NCI-H2029 treated with DMSO at 0.1 percent for 48 hours (cell line): ENCODE results near the gene C9orf43.
A peak's percentile ranks its signal among the peaks of the same experiment; 100 is the strongest.
"Not testable (repeated sequence)": the region's sequence is repeated elsewhere in the genome, so short reads cannot be mapped to it uniquely, and the experiment has no call there.

Source experiments
- DNase-seq: peaks from one replicate; lab custom pipeline; 2025; lab: John Stamatoyannopoulos, UW

Gene C9orf43

DNA sequence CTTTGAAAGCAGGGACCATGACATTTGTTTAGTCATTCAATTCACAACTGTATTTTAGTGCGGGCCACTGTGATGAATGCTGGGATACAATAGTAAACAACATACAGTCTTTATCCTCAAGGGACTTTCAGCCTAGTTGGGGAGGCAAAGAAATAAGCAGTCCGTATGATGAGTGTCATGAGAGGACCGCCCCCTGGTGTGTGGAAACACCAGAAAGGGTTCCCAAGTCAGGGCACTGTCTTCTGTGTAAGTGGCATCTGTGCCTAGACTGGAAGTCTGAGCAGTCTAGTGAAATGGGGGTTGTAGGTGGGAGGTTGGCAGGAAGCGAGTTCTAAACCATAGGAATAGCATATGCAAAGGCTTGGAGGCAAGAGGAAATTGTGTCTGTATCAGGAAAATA, 6.8 kb downstream of the C9orf43 start:
- no peak for DNase-seq

- no peak for DNase-seq
These were observed 11.2 kb downstream of the C9orf43 start for GRCh38 chr9:113421726-113422125.

GRCh38 chr9:113425072-113425471, 14.5 kb downstream of the C9orf43 start:
- no peak for DNase-seq

DNA sequence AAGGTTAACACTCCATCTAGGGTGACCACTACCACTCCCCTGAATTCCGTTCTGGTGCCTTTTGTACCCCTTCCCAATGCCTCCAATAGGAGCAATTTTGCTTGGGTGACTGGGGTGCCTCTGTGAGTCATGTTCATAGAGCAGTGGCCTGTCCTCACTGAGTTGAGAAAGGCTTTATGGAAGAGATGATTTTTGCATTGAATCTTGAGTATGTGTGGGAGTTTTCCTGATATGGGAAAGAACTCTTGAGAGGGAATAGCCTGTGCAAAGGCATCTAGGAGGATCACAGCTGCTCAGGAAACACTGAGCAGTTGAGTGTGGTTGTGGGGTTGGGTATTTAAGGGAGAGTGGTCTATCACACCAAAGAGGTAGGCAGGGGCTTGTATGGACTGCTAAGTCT, 16.2 kb downstream of the C9orf43 start:
- DNase-seq = no peak

- no peak for DNase-seq
These were observed 17.1 kb downstream of the C9orf43 start for GRCh38 chr9:113427629-113428028.

GRCh38 chr9:113428062-113428615, 17.6 kb downstream of the C9orf43 start:
- no peak for DNase-seq

GRCh38 chr9:113431191-113431590, 20.6 kb downstream of the C9orf43 start:
- DNase-seq = no peak

- DNase-seq = no peak
These were observed 26.4 kb downstream of the C9orf43 start for GRCh38 chr9:113436728-113437515.

GRCh38 chr9:113437716-113438115, 27.2 kb downstream of the C9orf43 start:
- not testable (repeated sequence) for DNase-seq

DNA sequence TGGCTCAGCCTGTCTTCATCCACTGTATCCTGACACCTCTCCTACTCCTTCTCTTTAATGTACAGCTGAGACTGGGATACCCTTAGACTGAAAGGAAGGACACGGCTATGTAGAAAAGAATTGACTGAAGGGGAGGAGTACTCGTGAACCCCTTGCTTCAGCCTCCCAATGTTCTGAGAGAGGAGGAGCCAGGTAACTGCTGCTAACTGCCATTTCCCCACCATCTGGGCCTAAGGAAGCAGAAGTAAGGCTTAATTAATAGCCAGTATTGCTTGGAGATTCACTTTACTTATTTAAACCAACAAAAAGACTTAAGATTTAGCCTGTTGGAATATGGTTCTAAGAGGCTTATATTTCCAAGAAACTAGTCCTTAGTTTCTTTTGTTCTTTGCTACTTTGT, 34.2 kb downstream of the C9orf43 start:
- DNase-seq = no peak

DNA sequence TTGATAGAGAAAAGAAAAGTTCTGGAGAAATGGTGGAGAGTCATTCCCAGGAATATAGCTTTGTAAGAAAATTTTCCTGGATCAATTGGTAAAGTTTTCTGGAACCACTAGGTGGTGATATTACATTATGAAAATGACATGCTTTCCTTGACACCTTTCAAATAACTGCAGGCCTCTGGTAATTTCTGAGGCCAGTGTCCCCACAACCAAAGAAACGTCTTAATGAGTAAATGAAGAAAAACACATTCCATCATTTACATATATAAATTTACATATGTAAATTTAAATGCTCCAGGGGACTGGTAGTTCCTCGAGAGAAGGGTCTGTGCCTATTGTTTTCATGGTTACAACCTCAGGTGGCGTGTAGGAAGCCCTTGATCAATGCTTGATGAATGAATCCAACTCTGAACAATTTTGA, 35.8 kb downstream of the C9orf43 start:
- peak; percentile 19 for DNase-seq

GRCh38 chr9:113449376-113449775, 38.8 kb downstream of the C9orf43 start:
- no peak for DNase-seq

DNA sequence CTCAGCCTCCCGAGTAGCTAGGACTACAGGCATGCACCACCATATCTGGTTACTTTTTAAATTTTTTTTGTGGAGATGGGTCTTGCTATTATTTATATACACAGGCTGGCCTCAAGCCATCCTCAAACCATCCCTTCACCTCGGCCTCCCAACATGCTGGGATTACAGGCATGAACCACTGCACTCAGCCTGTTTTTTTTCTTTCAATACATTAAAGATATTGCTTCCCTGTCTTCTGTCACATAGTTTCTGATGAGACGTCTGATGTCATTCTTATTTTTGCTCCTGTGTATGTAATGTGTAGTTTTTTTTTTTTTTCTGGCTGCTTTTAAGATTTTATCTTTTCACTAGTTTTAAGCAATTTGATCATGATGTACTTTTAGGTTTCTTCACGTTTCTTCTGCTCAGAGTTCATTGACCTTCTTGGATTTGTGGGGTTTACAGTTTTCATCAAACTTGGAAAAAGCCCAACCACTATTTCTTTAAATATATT, 41.6 kb downstream of the C9orf43 start:
- DNase-seq = no peak

DNA sequence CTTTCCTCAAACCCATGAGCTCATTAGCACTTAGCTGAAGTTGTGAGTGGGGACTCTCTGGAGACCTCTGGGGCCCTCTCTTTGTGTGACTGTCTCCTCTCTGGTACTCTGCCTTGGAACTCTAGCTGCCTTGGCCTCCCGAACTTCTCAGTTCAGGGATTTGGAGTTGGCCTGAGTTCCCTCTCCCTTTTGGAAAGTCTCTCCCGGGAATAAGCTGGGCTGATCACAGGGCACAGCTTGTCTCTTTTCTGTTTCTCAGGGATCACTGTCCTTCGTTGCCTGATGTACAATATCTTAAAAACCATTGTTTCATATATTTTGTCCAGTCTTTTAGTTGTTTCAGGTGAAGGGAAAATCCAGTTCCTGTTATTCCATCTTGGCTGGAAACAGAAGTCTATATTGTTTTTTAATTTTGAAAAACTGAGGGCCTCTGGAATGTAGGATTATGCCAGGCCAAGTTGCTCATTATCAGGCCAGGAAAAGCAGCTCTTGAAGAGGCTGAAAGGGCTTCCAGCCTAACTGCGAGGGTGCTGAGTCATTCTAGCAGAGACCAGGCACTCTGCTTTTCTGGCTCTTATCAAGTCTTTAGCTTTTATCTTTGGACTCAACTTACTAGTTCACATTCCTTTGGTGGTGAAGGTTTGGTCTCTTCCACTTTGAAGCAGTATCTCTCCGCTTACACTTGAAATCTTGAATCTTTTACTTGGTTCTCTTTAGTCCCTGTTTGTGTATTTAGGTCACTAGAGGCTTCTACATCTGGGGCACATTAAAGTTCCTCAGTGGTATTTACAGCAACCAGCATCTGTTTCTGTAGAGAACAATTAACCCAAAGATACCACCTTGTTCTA, 44.6 kb downstream of the C9orf43 start:
- DNase-seq = no peak

GRCh38 chr9:113456235-113456634, 45.7 kb downstream of the C9orf43 start:
- DNase-seq = no peak

- DNase-seq = no peak
These were observed 50.7 kb downstream of the C9orf43 start for GRCh38 chr9:113461285-113461684.

GRCh38 chr9:113461943-113462342, 51.4 kb downstream of the C9orf43 start:
- DNase-seq = no peak

GRCh38 chr9:113462781-113463286, 52.3 kb downstream of the C9orf43 start:
- no peak for DNase-seq

GRCh38 chr9:113463418-113464285, 53.1 kb downstream of the C9orf43 start, which contains the start of gene RGS3:
TSS of gene RGS3 (plus strand) at chr9:113463727. CDS start at chr9:113463803, 76 bp downstream.
- DNase-seq = peak; percentile 59

GRCh38 chr9:113464286-113464660, 53.7 kb downstream of the C9orf43 start:
- no peak for DNase-seq

- no peak for DNase-seq
These were observed 55.1 kb downstream of the C9orf43 start for GRCh38 chr9:113465599-113466140.
